GM23338 (cell line): ENCODE results near the gene AGR2. TPM values are rescaled to one million over a fixed set of nuclear protein-coding genes. Genes with fewer than 3 reads are reported as not detected.

Experiments
- ATAC-seq: fragments of 200-7000 bp; cut with Tn5 transposase; 3 replicates; pipeline ENCODE4 v1.9.1; 2020
- DNase-seq: peaks from one replicate; pipeline ENCODE4 v3.0.0-alpha.2; 2015; ENCODE audit warnings: low spot score
- H2AFZ ChIP-seq: fragments of 200-600 bp; sonication (generic); 2 replicates; pipeline ENCODE4 v1.8.0; 2016; ENCODE audit warnings: antibody characterized with exemption, mild to moderate bottlenecking, moderate library complexity
- H3F3A ChIP-seq: fragments of 200-600 bp; sonication (generic); replicated peaks from 2 replicates; pipeline ENCODE4 v1.8.0; 2017; ENCODE audit warnings: antibody characterized with exemption, mixed run types, low read depth
- H3K27ac ChIP-seq: fragments of 200-600 bp; sonication (generic); 2 replicates; pipeline ENCODE4 v1.6.1; 2016; ENCODE audit warnings: low read depth
- H3K27me3 ChIP-seq: fragments of 200-600 bp; sonication (generic); 2 replicates; pipeline ENCODE4 v1.8.0; 2016; ENCODE audit warnings: mild to moderate bottlenecking, mixed run types, moderate library complexity; ENCODE audit not compliant: insufficient read depth
- H3K36me3 ChIP-seq: fragments of 200-600 bp; sonication (generic); 2 replicates; pipeline ENCODE4 v1.8.0; 2016; ENCODE audit warnings: mild to moderate bottlenecking; ENCODE audit not compliant: insufficient read depth
- H3K4me1 ChIP-seq: fragments of 200-600 bp; sonication (generic); 2 replicates; pipeline ENCODE4 v1.8.0; 2016; ENCODE audit warnings: mild to moderate bottlenecking, moderate library complexity; ENCODE audit not compliant: insufficient read depth
- H3K4me2 ChIP-seq: fragments of 200-600 bp; sonication (generic); 2 replicates; pipeline ENCODE4 v1.7.1; 2017; ENCODE audit warnings: mixed run types
- H3K4me3 ChIP-seq: fragments of 200-600 bp; sonication (generic); 2 replicates; pipeline ENCODE4 v1.6.1; 2016; ENCODE audit warnings: mixed run types
- H3K79me2 ChIP-seq: fragments of 200-600 bp; sonication (generic); replicated peaks from 2 replicates; pipeline ENCODE4 v1.8.0; 2017; ENCODE audit warnings: mild to moderate bottlenecking; ENCODE audit not compliant: insufficient read depth
- H3K9me2 ChIP-seq: fragments of 200-600 bp; sonication (generic); 2 replicates; pipeline ENCODE4 v1.8.0; 2017; ENCODE audit not compliant: insufficient read depth
- H4K20me1 ChIP-seq: fragments of 200-600 bp; sonication (generic); replicated peaks from 2 replicates; pipeline ENCODE4 v1.8.0; 2017; ENCODE audit warnings: mild to moderate bottlenecking; ENCODE audit not compliant: insufficient read depth
- H3K27ac Mint-ChIP-seq: 2 replicates; pipeline ENCODE4 v1.8.0; 2020; ENCODE audit warnings: inconsistent platforms, mild to moderate bottlenecking, moderate library complexity, mixed read lengths
- H3K27me3 Mint-ChIP-seq: 3 replicates; pipeline ENCODE4 v1.8.0; 2022; ENCODE audit warnings: low read depth, mild to moderate bottlenecking, moderate library complexity, mixed read lengths, inconsistent platforms; ENCODE audit not compliant: insufficient read depth, poor library complexity
- H3K36me3 Mint-ChIP-seq: 3 replicates; pipeline ENCODE4 v1.8.0; 2021; ENCODE audit warnings: low read depth, mild to moderate bottlenecking, inconsistent platforms, moderate library complexity, mixed read lengths
- H3K4me1 Mint-ChIP-seq: 3 replicates; pipeline ENCODE4 v1.8.0; 2020; ENCODE audit warnings: mild to moderate bottlenecking, inconsistent platforms, mixed read lengths
- H3K4me3 Mint-ChIP-seq: 3 replicates; pipeline ENCODE4 v1.8.0; 2021; ENCODE audit warnings: moderate library complexity, mild to moderate bottlenecking, inconsistent platforms, mixed read lengths
- H3K9me3 Mint-ChIP-seq: 3 replicates; pipeline ENCODE4 v1.8.0; 2020; ENCODE audit warnings: moderate library complexity, mild to moderate bottlenecking, inconsistent platforms, mixed read lengths
- CREB1 ChIP-seq: fragments of 250-450 bp; sonication (Bioruptor Pico); IDR thresholded peaks from 2 replicates; pipeline ENCODE4 v1.5.0; 2020; ENCODE audit warnings: low read depth, mild to moderate bottlenecking, moderate library complexity
- ETS1 ChIP-seq: IDR thresholded peaks from 2 replicates; pipeline ENCODE4 v1.6.1; 2016; ENCODE audit warnings: antibody characterized with exemption
- EZH2 ChIP-seq: fragments of 200-600 bp; sonication (generic); IDR thresholded peaks from one replicate; pipeline ENCODE4 v1.8.0; 2017; ENCODE audit warnings: antibody characterized with exemption, mild to moderate bottlenecking, low read depth; ENCODE audit not compliant: unreplicated experiment
- EZH2phosphoT487 ChIP-seq: fragments of 200-600 bp; sonication (generic); IDR thresholded peaks from one replicate; pipeline ENCODE4 v1.8.1; 2018; ENCODE audit warnings: antibody characterized with exemption; ENCODE audit not compliant: unreplicated experiment
- JUNB ChIP-seq: IDR thresholded peaks from one replicate; pipeline ENCODE4 v1.6.1; 2016; ENCODE audit warnings: antibody characterized with exemption; ENCODE audit not compliant: unreplicated experiment
- POLR2AphosphoS5 ChIP-seq: IDR thresholded peaks from 2 replicates; pipeline ENCODE4 v1.6.1; 2016; ENCODE audit warnings: antibody characterized with exemption, low read depth
- REST ChIP-seq: IDR thresholded peaks from one replicate; pipeline ENCODE4 v1.6.1; 2018; ENCODE audit warnings: antibody characterized with exemption; ENCODE audit not compliant: unreplicated experiment
- STAT1 ChIP-seq: IDR thresholded peaks from one replicate; pipeline ENCODE4 v1.6.1; 2016; ENCODE audit warnings: antibody characterized with exemption; ENCODE audit not compliant: unreplicated experiment
- ZNF114 ChIP-seq: fragments of 250-450 bp; sonication (Bioruptor Pico); IDR thresholded peaks from 2 replicates; pipeline ENCODE4 v1.5.0; 2020; ENCODE audit warnings: mild to moderate bottlenecking, moderate library complexity
- ZNF331 ChIP-seq: fragments of 250-450 bp; sonication (Bioruptor Pico); IDR thresholded peaks from 2 replicates; pipeline ENCODE4 v1.5.0; 2020; ENCODE audit warnings: low read depth, mild to moderate bottlenecking, moderate library complexity
- ZNF462 ChIP-seq: fragments of 250-450 bp; sonication (Bioruptor Pico); IDR thresholded peaks from 2 replicates; pipeline ENCODE4 v1.5.0; 2020; ENCODE audit warnings: mild to moderate bottlenecking, moderate library complexity
- polyA plus RNA-seq: library from polyadenylated mRNA; unstranded; fragments of >200 nt; fragmentation: Nextera tagmentation; extraction: Ambion mirVana; gene quantifications from 2 replicates; pipeline ENCODE4 v1.2.1, GENCODE V29; 2016
- total RNA-seq: library from RNA; depleted of rRNA; stranded (reverse); fragments of >200 nt; shearing (Covaris generic); gene quantifications from 2 replicates; pipeline ENCODE4 v1.2.3, GENCODE V29; 2014

Gene AGR2
- total and polyA plus RNA-seq, 2 experiments from 2014 or later = not detected

GRCh38 chr7:16778476-16778875, 26.3 kb downstream of the AGR2 start:
- no peak overlapping the region for H2AFZ ChIP-seq
- peak overlapping the region; percentile 51; the same call in 1 of the 2 replicates for H3K27ac ChIP-seq
- H3K9me3 Mint-ChIP-seq = no peaks in the 10 kb centered on the region
- no peak for TF ChIP-seq ZNF462 (CRISPR knock-in tag)
- no peak for TF ChIP-seq EZH2phosphoT487
- TF ChIP-seq ETS1 = no peak
- no peak for TF ChIP-seq STAT1
- no peak for TF ChIP-seq ZNF114 (CRISPR knock-in tag)
- no peak for TF ChIP-seq ZNF331
- no peak for TF ChIP-seq EZH2
- no peak for TF ChIP-seq JUNB
- no peak for TF ChIP-seq POLR2AphosphoS5
- no peak for TF ChIP-seq CREB1 (CRISPR knock-in tag)
- TF ChIP-seq REST = no peak
- H3K4me2 ChIP-seq = peak overlapping the region; percentile 44; the same call in 1 of the 2 replicates
- H3K4me1 Mint-ChIP-seq = peaks cover 23% of the 10 kb centered on the region
- peaks cover 27% of the 10 kb centered on the region for H3K79me2 ChIP-seq
- ATAC-seq = peak; percentile 68
- no peaks in the 10 kb centered on the region for H3K9me2 ChIP-seq
- H3K27ac Mint-ChIP-seq = peak overlapping the region; percentile 93
- H3K36me3 Mint-ChIP-seq = no peaks in the 10 kb centered on the region
- no peaks in the 10 kb centered on the region for H3K27me3 Mint-ChIP-seq
- H3K27me3 ChIP-seq = no peaks in the 10 kb centered on the region
- DNase-seq = peak; percentile 51
- H3K36me3 ChIP-seq = no peaks in the 10 kb centered on the region
- no peak overlapping the region for H3K4me3 ChIP-seq
- H4K20me1 ChIP-seq = no peaks in the 10 kb centered on the region; the same call in 1 of the 2 replicates
- no peak overlapping the region for H3K4me3 Mint-ChIP-seq
- H3K4me1 ChIP-seq = peaks cover 34% of the 10 kb centered on the region
- no peaks in the 10 kb centered on the region for H3F3A ChIP-seq
